22Rv1 (cell line): Measurements from ENCODE around the gene ERGIC1.

ENCODE experiments used
- CTCF ChIP-seq: fragments of 450-650 bp; IDR thresholded peaks from 2 replicates; pipeline ENCODE4 v1.5.1; 2017; ENCODE audit warnings: mild to moderate bottlenecking
- ZFX ChIP-seq: fragments of 450-650 bp; IDR thresholded peaks from 2 replicates; pipeline ENCODE4 v1.6.1; 2017; ENCODE audit warnings: antibody characterized with exemption, borderline replicate concordance

GRCh38 chr5:172883066-172883465 lies 49.0 kb downstream of the ERGIC1 start:
- no peak for TF ChIP-seq CTCF
- TF ChIP-seq ZFX = no peak
